GM12892 (cell line): ENCODE data around the gene TPSAB1.

Experiments
- DNase-seq: peaks from one replicate; pipeline ENCODE4 v3.0.0; 2011; ENCODE audit not compliant: insufficient read length
- FAIRE-seq: peaks from 2 replicates; lab custom pipeline; 2011; peaks lifted over from hg19 to GRCh38; lab: Jason Lieb, UNC
- POLR2A ChIP-seq: IDR thresholded peaks from 2 replicates; pipeline ENCODE4 v1.6.1; 2011; ENCODE audit warnings: low read depth, low read length, control low read depth
- POLR2AphosphoS5 ChIP-seq: IDR thresholded peaks from 2 replicates; pipeline ENCODE4 v1.6.1; 2011; ENCODE audit warnings: low read depth, low read length, control low read depth
- TAF1 ChIP-seq: IDR thresholded peaks from 2 replicates; pipeline ENCODE4 v1.6.1; 2011; ENCODE audit warnings: low read depth, mild to moderate bottlenecking, control low read depth, low read length, borderline replicate concordance

The TPSAB1 gene

GRCh38 chr16:1256874-1257322 is 16.4 kb downstream of the TPSAB1 start:
- DNase-seq (no peak), FAIRE-seq (no peak)
- TF ChIP-seq POLR2A (no peak), TAF1 (no peak), POLR2AphosphoS5 (no peak)

DNA sequence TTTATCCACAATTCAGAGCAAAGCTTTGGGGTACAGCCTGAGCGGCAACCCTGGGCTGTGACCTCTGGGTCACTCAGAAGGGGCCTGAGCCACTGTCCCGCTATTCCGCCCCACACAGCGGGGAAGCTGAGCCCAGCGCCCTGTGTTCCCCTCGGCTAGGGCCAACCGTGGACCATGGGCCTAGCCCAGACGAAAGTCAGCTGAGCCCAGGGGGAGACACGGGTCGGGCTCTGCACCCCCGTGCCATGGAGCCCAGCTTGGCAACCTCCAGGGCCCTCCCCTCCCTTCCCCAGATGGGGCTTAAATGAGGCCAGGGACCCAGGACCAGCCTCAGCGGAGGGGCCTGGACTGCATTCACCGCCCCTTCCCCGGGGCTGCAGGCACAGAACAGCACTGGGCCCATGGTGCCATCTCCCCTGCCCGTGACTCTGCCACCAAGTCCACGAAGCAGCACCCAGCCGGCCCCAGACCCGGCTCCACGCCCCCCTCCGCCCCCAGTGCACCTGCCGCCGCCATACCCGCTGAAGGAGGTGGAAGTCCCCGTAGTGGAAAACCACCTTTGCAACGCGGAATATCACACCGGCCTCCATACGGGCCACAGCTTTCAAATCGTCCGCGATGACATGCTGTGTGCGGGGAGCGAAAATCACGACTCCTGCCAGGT is 17.2 kb downstream of the TPSAB1 start:
- no peak for TF ChIP-seq POLR2A
- TF ChIP-seq POLR2AphosphoS5 = no peak
- no peak for TF ChIP-seq TAF1
- no peak for DNase-seq
- FAIRE-seq = no peak

GRCh38 chr16:1258225-1258600 is 17.7 kb downstream of the TPSAB1 start:
- TF ChIP-seq POLR2AphosphoS5 = no peak
- TF ChIP-seq POLR2A = no peak
- no peak for TF ChIP-seq TAF1
- DNase-seq (no peak), FAIRE-seq (no peak)

DNA sequence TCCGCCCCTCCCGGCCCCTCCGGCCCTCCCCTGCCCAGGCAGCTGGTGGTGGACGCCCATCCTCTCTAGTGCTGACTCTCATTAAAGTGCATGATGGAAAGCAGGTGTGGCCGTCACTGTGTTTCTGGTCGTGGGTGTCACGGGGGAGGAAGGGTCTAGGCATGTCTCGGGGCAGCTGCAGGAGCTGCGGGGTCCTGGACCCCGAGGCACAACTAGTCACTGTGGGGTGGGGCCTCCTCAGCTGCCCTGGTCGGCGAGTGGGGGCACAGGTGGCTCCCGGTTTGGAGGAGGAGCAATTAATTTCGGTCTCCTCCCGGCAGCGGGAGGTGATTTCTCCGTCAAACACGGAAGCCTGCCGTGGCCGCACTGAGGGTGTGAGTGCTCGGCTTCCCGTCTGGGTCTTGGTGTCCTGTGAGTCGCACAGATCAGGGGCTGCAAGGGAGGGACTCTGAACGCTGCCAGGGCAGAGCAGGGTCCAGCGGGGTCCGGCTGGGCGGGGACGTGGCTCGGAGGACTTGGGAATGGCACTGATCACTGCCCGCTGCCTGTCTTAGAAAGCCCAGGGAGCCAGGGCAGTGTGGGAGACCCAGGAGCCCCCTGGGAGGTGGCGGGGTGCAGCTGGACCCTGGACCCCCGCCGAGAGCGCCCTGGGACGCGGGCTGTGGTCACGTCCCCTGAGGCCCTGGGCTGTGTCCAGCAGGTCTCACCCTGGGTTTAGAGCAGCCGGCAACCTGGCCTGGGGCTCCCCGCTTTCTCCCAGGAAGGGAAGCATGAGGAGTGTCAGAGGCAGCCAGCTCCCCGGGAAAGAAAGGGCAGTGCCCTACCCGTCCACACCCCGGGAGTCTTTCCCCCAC is 18.6 kb downstream of the TPSAB1 start:
- DNase-seq (no peak), FAIRE-seq (no peak)
- TF ChIP-seq POLR2AphosphoS5 = no peak
- TF ChIP-seq TAF1 = no peak
- no peak for TF ChIP-seq POLR2A

GRCh38 chr16:1259760-1260068 is 19.2 kb downstream of the TPSAB1 start:
- FAIRE-seq (no peak), DNase-seq (no peak)
- no peak for TF ChIP-seq POLR2AphosphoS5
- no peak for TF ChIP-seq POLR2A
- no peak for TF ChIP-seq TAF1

DNA sequence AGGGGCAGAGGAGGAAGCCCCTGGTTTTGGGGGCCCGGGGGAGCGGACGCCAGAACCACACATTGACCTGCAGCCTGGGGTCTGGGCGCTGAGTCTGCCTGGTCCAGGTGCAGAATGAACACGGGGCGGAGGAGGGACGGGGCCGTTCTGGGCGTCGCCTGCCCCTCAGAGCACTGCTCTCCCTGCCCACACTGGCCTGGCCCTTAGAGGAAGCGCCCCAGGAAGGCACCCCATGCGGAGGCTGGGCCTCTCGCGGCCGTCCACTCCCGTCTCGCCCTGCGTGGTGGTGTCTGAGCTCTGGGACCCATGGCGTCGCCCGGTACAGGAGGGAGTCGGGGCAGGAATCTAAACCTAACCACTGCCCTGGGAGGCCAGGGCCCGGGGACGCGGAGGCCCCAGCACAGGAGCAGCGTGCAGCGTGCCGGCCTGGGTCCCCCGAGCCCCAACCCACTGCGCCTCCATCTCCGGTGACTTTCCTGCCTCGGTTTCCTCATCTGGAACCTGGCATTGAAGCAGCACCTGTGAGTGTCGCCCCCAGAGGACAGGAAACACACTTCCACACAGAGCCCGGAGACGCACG is 19.7 kb downstream of the TPSAB1 start:
- no peak for DNase-seq
- TF ChIP-seq TAF1 (no peak), POLR2A (no peak), POLR2AphosphoS5 (no peak)
- no peak for FAIRE-seq

- FAIRE-seq = no peak
- DNase-seq = no peak
- no peak for TF ChIP-seq TAF1
- TF ChIP-seq POLR2AphosphoS5 = no peak
- no peak for TF ChIP-seq POLR2A
Observed at GRCh38 chr16:1261131-1261892, 20.8 kb downstream of the TPSAB1 start.

DNA sequence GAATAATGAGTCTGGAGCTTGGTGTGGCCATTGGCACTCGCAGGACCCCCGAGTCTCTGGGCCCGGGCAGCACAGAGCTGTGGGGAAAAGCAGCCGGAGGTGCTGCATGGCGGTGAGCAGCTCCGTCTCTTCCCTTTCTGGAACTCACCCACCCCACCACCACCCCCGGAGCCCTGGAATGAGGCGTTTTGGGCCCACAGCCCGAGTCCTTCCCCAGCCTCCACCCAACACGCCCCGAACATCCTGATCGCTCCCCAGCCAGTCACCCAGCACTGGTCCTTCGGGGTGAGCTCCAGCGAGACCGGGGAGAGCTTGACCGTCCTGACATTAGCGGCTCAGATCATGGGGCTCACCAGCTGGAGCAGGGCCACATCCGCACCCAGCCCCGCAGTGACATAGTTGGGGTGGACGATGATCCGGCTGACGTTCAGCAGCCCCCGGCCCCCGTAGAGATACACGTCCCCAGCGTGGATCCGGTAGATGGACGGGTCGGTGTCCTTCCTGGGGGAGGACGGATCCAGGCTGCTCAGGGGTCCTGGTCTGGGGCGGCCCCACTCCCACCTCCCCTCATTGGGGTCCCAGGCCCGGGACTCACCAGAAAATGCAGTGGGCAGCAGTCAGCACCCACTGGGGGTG is 21.8 kb downstream of the TPSAB1 start:
- TF ChIP-seq POLR2AphosphoS5 (no peak), TAF1 (no peak), POLR2A (no peak)
- DNase-seq (no peak), FAIRE-seq (no peak)

DNA sequence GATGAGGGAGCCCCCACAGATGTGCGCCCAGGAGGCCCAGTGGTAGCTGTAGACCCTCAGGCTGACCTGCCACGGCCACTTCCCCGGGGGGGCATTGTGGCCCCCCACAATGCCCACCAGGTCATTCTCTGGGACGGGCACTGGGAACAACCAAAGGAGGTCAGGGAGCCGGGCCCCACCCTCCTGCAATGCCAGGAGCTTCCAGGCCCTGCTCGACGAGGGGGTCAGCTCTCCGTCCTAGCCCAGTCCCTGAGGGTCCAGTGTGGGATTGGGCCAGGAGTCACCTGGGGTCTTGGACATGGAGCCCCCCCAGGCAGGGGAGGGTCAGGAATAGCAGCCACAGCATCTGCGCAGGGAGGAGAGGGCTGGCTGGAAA is 22.3 kb downstream of the TPSAB1 start:
- TF ChIP-seq POLR2A (no peak), POLR2AphosphoS5 (no peak), TAF1 (no peak)
- DNase-seq (no peak), FAIRE-seq (no peak)

DNA sequence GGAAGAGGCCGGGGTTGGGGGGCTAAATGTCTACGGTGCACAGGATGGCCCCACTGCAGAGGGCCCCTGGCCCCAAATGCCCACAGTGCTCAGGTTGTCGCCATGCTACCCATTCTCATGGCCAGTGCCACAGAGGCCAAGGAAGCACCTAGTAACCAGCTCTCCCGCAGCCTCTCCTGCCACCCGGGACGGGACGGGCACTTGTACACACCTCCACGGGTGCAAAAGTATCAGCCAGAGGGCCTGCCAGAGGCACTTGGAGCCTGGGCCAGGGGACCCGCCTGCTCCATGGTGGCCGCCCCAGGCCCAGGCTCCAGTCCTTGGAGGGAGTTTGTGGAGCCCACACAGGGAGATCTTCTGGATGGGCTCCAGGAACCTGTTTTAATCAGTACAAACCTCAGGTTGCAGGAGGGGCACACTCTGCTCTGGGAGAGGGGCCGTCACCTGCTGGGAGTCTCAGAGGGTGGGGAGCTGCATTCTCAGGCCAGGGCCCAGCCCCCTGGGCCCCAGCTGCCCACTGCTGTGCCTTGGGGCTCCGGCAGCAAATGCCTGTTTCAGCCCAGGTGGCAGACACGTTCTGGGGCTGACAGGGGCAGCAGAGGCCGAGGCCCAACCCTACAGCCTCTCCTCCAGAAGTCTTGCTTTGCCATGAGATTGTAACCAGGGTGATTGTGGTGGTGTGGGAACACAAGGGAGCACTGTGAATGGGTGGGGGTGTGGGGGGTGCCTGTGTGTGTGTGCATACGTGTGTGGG is 23.3 kb downstream of the TPSAB1 start:
- TF ChIP-seq POLR2A = no peak
- no peak for TF ChIP-seq TAF1
- no peak for TF ChIP-seq POLR2AphosphoS5
- no peak for FAIRE-seq
- no peak for DNase-seq
